ENCODE results near the gene SMARCD2. TPM values are rescaled to one million over a fixed set of nuclear protein-coding genes. Genes with fewer than 3 reads are reported as not detected.
A peak's percentile ranks its signal among the peaks of the same experiment; 100 is the strongest.

Gene SMARCD2
- total RNA-seq, 2 experiments from 2014 or later: 102 to 111 TPM

DNA sequence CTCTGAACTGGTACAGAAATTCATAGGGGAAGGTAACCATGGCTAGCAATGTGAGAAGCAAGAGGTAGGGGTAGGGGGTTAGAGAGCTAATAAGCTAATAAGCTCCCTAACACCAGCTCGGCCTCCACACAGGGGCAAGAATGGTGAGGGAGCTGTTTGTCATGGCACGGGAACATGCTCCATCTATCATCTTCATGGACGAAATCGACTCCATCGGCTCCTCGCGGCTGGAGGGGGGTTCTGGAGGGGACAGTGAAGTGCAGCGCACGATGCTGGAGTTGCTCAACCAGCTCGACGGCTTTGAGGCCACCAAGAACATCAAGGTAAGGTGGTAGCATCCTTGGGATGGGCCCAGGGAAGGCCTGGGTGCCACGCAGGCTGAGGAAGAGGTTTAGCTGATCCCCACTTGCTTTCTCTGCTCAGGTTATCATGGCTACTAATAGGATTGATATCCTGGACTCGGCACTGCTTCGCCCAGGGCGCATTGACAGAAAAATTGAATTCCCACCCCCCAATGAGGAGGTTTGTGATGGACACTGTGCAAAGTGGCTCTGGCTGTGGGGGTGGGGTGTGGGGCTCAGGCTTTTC lies 11.5 kb downstream of the SMARCD2 start:
- POLR2A ChIA-PET: interaction anchor here (0.6 to 7.3 kb wide), 7 partner anchors 10 to 136 kb away, joined by 3 to 86 read pairs (median 5); partner anchors contain the start of genes CCDC47, DDX42, SMARCD2 and STRADA
- H3K9me3 ChIP-seq (ENCODE audit: control insufficient read depth in 1 of 2, insufficient read depth in 1 of 2, low read length in 2 of 2): no peaks in the 10 kb centered on the region
- intact Hi-C loops (cut with DNase I, micrococcal nuclease): loop anchor here in 1 of 2 experiments (10.0 kb wide), 1 partner anchor 406 kb away; no protein-coding TSS in a partner anchor
- Mint-ChIP-seq H3K36me3 (ENCODE audit: low read depth) (peaks cover 100% of the 10 kb centered on the region), H3K9me3 (no peaks in the 10 kb centered on the region), H3K4me1 (ENCODE audit: low read depth) (peaks cover 81% of the 10 kb centered on the region), H3K27me3 (no peaks in the 10 kb centered on the region), H3K4me3 (peak overlapping the region; percentile 71), H3K27ac (peak overlapping the region; percentile 96)
- DNase-seq: no peak
- CTCF ChIA-PET: interaction anchor here (0.7 to 1.7 kb wide), 2 partner anchors 10 to 18 kb away, joined by 3 to 11 read pairs; no protein-coding TSS in a partner anchor
- H3K36me3 ChIP-seq (ENCODE audit: insufficient read depth, low read length): peaks cover 74% of the 10 kb centered on the region
- no peak for TF ChIP-seq CTCF (IDR thresholded peaks at IDR 0.05)
- peaks cover 76% of the 10 kb centered on the region for H3K4me1 ChIP-seq (ENCODE audit: insufficient read depth, low read length)
- H3K27ac ChIP-seq (ENCODE audit: low read depth in 1 of 2, low read length in 2 of 2): peak overlapping the region in 1 of 2 donors; percentile 37
- ATAC-seq (ENCODE audit: poor library complexity): no peak
- no peaks in the 10 kb centered on the region for H3K27me3 ChIP-seq (ENCODE audit: control insufficient read depth in 1 of 2, insufficient read depth in 2 of 2, low read length in 2 of 2)
- H3K4me3 ChIP-seq (ENCODE audit: low read length): no peak overlapping the region

- TF ChIP-seq CTCF (IDR thresholded peaks at IDR 0.05): no peak
- peak overlapping the region; percentile 71 for H3K4me3 Mint-ChIP-seq
- CTCF ChIA-PET: interaction anchor here (0.7 to 1.7 kb wide), 2 partner anchors 11 to 19 kb away, joined by 3 to 11 read pairs; no protein-coding TSS in a partner anchor
- Histone ChIP-seq H3K27me3 (ENCODE audit: control insufficient read depth in 1 of 2, insufficient read depth in 2 of 2, low read length in 2 of 2) (no peaks in the 10 kb centered on the region), H3K36me3 (ENCODE audit: insufficient read depth, low read length) (peaks cover 73% of the 10 kb centered on the region), H3K4me3 (ENCODE audit: low read length) (no peak overlapping the region), H3K27ac (ENCODE audit: low read depth in 1 of 2, low read length in 2 of 2) (peak overlapping the region in 1 of 2 donors; percentile 26), H3K9me3 (ENCODE audit: control insufficient read depth in 1 of 2, insufficient read depth in 1 of 2, low read length in 2 of 2) (no peaks in the 10 kb centered on the region), H3K4me1 (ENCODE audit: insufficient read depth, low read length) (peaks cover 80% of the 10 kb centered on the region)
- ATAC-seq (ENCODE audit: poor library complexity): no peak
- DNase-seq: no peak
- peaks cover 85% of the 10 kb centered on the region for H3K4me1 Mint-ChIP-seq (ENCODE audit: low read depth)
- intact Hi-C loops (cut with DNase I, micrococcal nuclease): loop anchor here in 1 of 2 experiments (10.0 kb wide), 1 partner anchor 405 kb away; no protein-coding TSS in a partner anchor
- H3K36me3 Mint-ChIP-seq (ENCODE audit: low read depth): peaks cover 100% of the 10 kb centered on the region
- H3K27ac Mint-ChIP-seq: peak overlapping the region; percentile 96
- H3K9me3 Mint-ChIP-seq: no peaks in the 10 kb centered on the region
- H3K27me3 Mint-ChIP-seq: no peaks in the 10 kb centered on the region
- POLR2A ChIA-PET: interaction anchor here (1.3 to 7.3 kb wide), 3 partner anchors 11 to 132 kb away, joined by 4 to 86 read pairs (median 5); partner anchors contain the start of genes CCDC47, DDX42 and SMARCD2
These were observed 12.2 kb downstream of the SMARCD2 start for GRCh38 chr17:63830278-63830677.

- no peak overlapping the region for H3K27ac ChIP-seq (ENCODE audit: low read depth in 1 of 2, low read length in 2 of 2)
- Mint-ChIP-seq H3K9me3 (no peaks in the 10 kb centered on the region), H3K4me1 (ENCODE audit: low read depth) (peaks cover 77% of the 10 kb centered on the region), H3K36me3 (ENCODE audit: low read depth) (peaks cover 100% of the 10 kb centered on the region), H3K27me3 (no peaks in the 10 kb centered on the region), H3K4me3 (peak overlapping the region; percentile 71), H3K27ac (peak overlapping the region; percentile 96)
- ChIA-PET CTCF (interaction anchor here (5.6 kb wide), 1 partner anchor 20 kb away, joined by 21 read pairs; no protein-coding TSS in a partner anchor), POLR2A (interaction anchor here (0.8 to 7.3 kb wide), 8 partner anchors 11 to 207 kb away, joined by 3 to 86 read pairs (median 5); partner anchors contain the start of genes CCDC47, DDX42, MAP3K3 and SMARCD2)
- DNase-seq: no peak
- no peak for TF ChIP-seq CTCF (IDR thresholded peaks at IDR 0.05)
- intact Hi-C loops (cut with DNase I, micrococcal nuclease): loop anchor here in 1 of 2 experiments (5.0 kb wide), 2 partner anchors 132 to 207 kb away; partner anchors contain the start of gene MAP3K3
- H3K36me3 ChIP-seq (ENCODE audit: insufficient read depth, low read length): peaks cover 73% of the 10 kb centered on the region
- H3K4me1 ChIP-seq (ENCODE audit: insufficient read depth, low read length): peaks cover 80% of the 10 kb centered on the region
- no peaks in the 10 kb centered on the region for H3K9me3 ChIP-seq (ENCODE audit: control insufficient read depth in 1 of 2, insufficient read depth in 1 of 2, low read length in 2 of 2)
- no peak overlapping the region for H3K4me3 ChIP-seq (ENCODE audit: low read length)
- ATAC-seq (ENCODE audit: poor library complexity): no peak
- H3K27me3 ChIP-seq (ENCODE audit: control insufficient read depth in 1 of 2, insufficient read depth in 2 of 2, low read length in 2 of 2): no peaks in the 10 kb centered on the region
These were observed 13.5 kb downstream of the SMARCD2 start for GRCh38 chr17:63828936-63829335.

Measured in CD4-positive, alpha-beta T cell (primary cell).